Trophoblast cell (in vitro differentiated cells and primary cell): ENCODE results near the gene NFIB.

Experiments
- DNase-seq, 2 donors: peaks; one replicate each; pipeline ENCODE4 v3.0.0-alpha.2; 2016
- H2AFZ ChIP-seq: 2 replicates; pipeline ENCODE4 v1.6.1; 2013; ENCODE audit warnings: low read length, moderate library complexity, mild to moderate bottlenecking; ENCODE audit not compliant: insufficient read depth, poor library complexity
- H2AK5ac ChIP-seq: 2 replicates; pipeline ENCODE4 v1.6.1; 2013; ENCODE audit warnings: mild to moderate bottlenecking, low read length
- H2BK120ac ChIP-seq: 2 replicates; pipeline ENCODE4 v1.6.1; 2013; ENCODE audit warnings: low read length, mild to moderate bottlenecking, moderate library complexity; ENCODE audit not compliant: insufficient read depth, poor library complexity
- H2BK12ac ChIP-seq: 2 replicates; pipeline ENCODE4 v1.6.1; 2013; ENCODE audit warnings: mild to moderate bottlenecking, low read length, moderate library complexity
- H2BK5ac ChIP-seq: 2 replicates; pipeline ENCODE4 v1.6.1; 2013; ENCODE audit warnings: low read length, low read depth, moderate library complexity, mild to moderate bottlenecking; ENCODE audit not compliant: poor library complexity
- H3K14ac ChIP-seq: 2 replicates; pipeline ENCODE4 v1.6.1; 2013; ENCODE audit warnings: mild to moderate bottlenecking, low read length
- H3K18ac ChIP-seq: 2 replicates; pipeline ENCODE4 v1.6.1; 2013; ENCODE audit warnings: mild to moderate bottlenecking, low read length
- H3K23ac ChIP-seq: 2 replicates; pipeline ENCODE4 v1.6.1; 2013; ENCODE audit warnings: low read length
- H3K27ac ChIP-seq: 2 replicates; pipeline ENCODE4 v1.5.1; 2013; ENCODE audit warnings: low read depth, mild to moderate bottlenecking, inconsistent platforms, low read length, moderate library complexity
- H3K27me3 ChIP-seq: 2 replicates; pipeline ENCODE4 v1.6.1; 2013; ENCODE audit warnings: inconsistent platforms, mild to moderate bottlenecking, low read length, moderate library complexity; ENCODE audit not compliant: insufficient read depth
- H3K36me3 ChIP-seq, 2 experiments: 1 replicate in 1 of 2; 2 replicates in 1 of 2; pipeline ENCODE4 v1.6.1; 2013; ENCODE audit warnings: low read length in 2 of 2, mild to moderate bottlenecking in 2 of 2, moderate library complexity in 1 of 2; ENCODE audit not compliant: insufficient read depth in 2 of 2, control insufficient read depth in 1 of 2
- H3K4ac ChIP-seq: 2 replicates; pipeline ENCODE4 v1.6.1; 2013; ENCODE audit warnings: low read depth, mild to moderate bottlenecking, low read length, moderate library complexity
- H3K4me1 ChIP-seq, 2 experiments: 1 replicate in 1 of 2; 2 replicates in 1 of 2; pipeline ENCODE4 v1.6.1; 2013; ENCODE audit warnings: low read length in 2 of 2, mild to moderate bottlenecking in 2 of 2, moderate library complexity in 1 of 2; ENCODE audit not compliant: insufficient read depth in 2 of 2, control insufficient read depth in 1 of 2
- H3K4me2 ChIP-seq: 2 replicates; pipeline ENCODE4 v1.6.1; 2013; ENCODE audit warnings: inconsistent platforms, mild to moderate bottlenecking, low read length, moderate library complexity
- H3K4me3 ChIP-seq: 2 replicates; pipeline ENCODE4 v1.5.1; 2013; ENCODE audit warnings: mild to moderate bottlenecking, low read depth, low read length, inconsistent platforms
- H3K79me1 ChIP-seq: one replicate; pipeline ENCODE4 v1.6.1; 2013; ENCODE audit warnings: low read length
- H3K79me2 ChIP-seq: 2 replicates; pipeline ENCODE4 v1.6.1; 2013; ENCODE audit warnings: low read length, mild to moderate bottlenecking; ENCODE audit not compliant: control insufficient read depth, insufficient read depth, poor library complexity
- H3K9ac ChIP-seq: 2 replicates; pipeline ENCODE4 v1.6.1; 2013; ENCODE audit warnings: mild to moderate bottlenecking, low read length
- H3K9me3 ChIP-seq: 2 replicates; pipeline ENCODE4 v1.6.1; 2013; ENCODE audit warnings: low read depth, mild to moderate bottlenecking, control low read depth, inconsistent platforms, low read length; ENCODE audit not compliant: insufficient read depth
- H4K12ac ChIP-seq: 2 replicates; pipeline ENCODE4 v1.6.1; 2013; ENCODE audit warnings: low read depth, mild to moderate bottlenecking, low read length, moderate library complexity
- H4K8ac ChIP-seq: 2 replicates; pipeline ENCODE4 v1.6.1; 2013; ENCODE audit warnings: low read depth, mild to moderate bottlenecking, low read length, moderate library complexity
- H4K91ac ChIP-seq: one replicate; pipeline ENCODE4 v1.6.1; 2013; ENCODE audit warnings: low read depth, mild to moderate bottlenecking, low read length, moderate library complexity
- WGBS: extraction: QIAGEN DNeasy Blood & Tissue Kit; methylation state at CpG from one replicate; pipeline ENCODE4 v1.1.7; 2013; ENCODE audit warnings: missing lambda C conversion rate; ENCODE audit not compliant: insufficient read length, insufficient coverage; ENCODE audit errors: extremely low coverage; 5-methylcytosine and 5-hydroxymethylcytosine counted together

The NFIB gene

GRCh38 chr9:14151451-14151850 is 162.5 kb downstream of the NFIB start:
- H3K4ac ChIP-seq, result no peak overlapping the region
- no peak overlapping the region for H4K8ac ChIP-seq
- no peaks in the 10 kb centered on the region for H3K79me2 ChIP-seq
- H4K12ac ChIP-seq, result no peak overlapping the region
- no CpG with 5 or more reads among the region's 3 CpGs for WGBS
- no peak overlapping the region for H2BK5ac ChIP-seq
- no peak for DNase-seq
- no peaks in the 10 kb centered on the region for H3K9me3 ChIP-seq
- no peak overlapping the region for H3K18ac ChIP-seq
- H3K27ac ChIP-seq, result no peak overlapping the region
- no peak overlapping the region for H2BK12ac ChIP-seq
- no peak overlapping the region for H4K91ac ChIP-seq
- no peak overlapping the region for H2BK120ac ChIP-seq
- no peaks in the 10 kb centered on the region for H3K4me1 ChIP-seq
- H3K36me3 ChIP-seq, result no peaks in the 10 kb centered on the region
- H2AFZ ChIP-seq, result no peak overlapping the region
- no peak overlapping the region for H3K4me2 ChIP-seq
- no peak overlapping the region for H3K23ac ChIP-seq
- no peak overlapping the region for H3K9ac ChIP-seq
- H3K4me3 ChIP-seq, result no peak overlapping the region
- H3K27me3 ChIP-seq, result no peaks in the 10 kb centered on the region
- no peak overlapping the region for H2AK5ac ChIP-seq
- no peak overlapping the region for H3K14ac ChIP-seq
- H3K79me1 ChIP-seq, result no peaks in the 10 kb centered on the region

DNA sequence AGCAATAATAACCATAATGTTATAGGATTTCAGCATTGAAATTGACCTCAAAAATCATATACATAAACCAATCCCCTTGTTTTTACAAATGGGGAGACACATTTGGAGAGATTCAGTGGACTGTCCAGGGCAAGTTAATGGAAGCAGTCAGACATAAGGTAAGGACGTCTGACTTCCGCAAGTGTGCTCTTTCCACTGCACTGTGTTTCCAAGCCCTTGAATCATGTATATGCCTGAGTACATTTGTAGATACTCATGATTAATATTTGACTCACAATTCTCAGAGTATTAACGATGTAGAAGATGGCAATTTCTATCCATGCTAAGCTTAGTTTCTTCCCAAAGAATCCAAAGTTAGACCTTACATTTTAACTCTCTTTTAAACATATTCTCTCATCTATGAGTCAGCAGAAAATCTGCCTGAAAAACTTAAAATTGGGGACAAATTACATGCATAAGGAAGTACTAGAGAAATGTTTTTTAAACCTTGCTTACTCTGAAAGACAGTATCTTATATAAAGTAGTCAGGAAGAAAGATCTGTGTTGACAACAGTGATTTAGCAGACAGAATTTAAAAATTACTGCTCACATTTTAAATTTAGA is 165.3 kb downstream of the NFIB start:
- Histone ChIP-seq H3K4ac (no peak overlapping the region), H4K12ac (no peak overlapping the region), H3K14ac (no peak overlapping the region), H3K4me3 (no peak overlapping the region), H3K4me1 (no peaks in the 10 kb centered on the region), H3K4me2 (no peak overlapping the region), H3K79me1 (no peaks in the 10 kb centered on the region), H2BK120ac (no peak overlapping the region), H3K27ac (no peak overlapping the region), H4K8ac (no peak overlapping the region), H3K23ac (no peak overlapping the region), H3K27me3 (no peaks in the 10 kb centered on the region), H3K18ac (no peak overlapping the region), H2BK5ac (no peak overlapping the region), H4K91ac (no peak overlapping the region), H3K36me3 (no peaks in the 10 kb centered on the region), H3K9ac (no peak overlapping the region), H2AFZ (no peak overlapping the region), H2BK12ac (no peak overlapping the region), H3K79me2 (no peaks in the 10 kb centered on the region), H2AK5ac (no peak overlapping the region), H3K9me3 (no peaks in the 10 kb centered on the region)
- no CpG with 5 or more reads among the region's 3 CpGs for WGBS
- no peak for DNase-seq

DNA sequence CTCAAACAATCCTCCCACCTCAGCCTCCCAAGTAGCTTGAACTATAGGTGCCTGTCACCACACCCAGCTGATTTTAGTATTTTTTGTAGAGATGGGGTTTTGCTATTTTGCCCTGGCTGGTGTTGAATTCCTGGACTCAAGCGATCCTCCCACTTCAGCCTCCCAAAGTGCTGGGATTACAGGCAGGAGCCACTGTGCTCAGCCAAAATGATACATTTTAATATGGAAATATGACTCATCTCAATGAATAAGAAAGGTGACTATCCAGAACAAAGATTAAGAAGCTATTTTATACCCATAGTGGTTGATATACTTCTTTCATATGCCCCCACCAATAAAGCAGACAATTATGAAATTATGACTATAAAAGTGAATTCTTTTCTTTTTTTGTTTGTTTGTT is 166.2 kb downstream of the NFIB start:
- Histone ChIP-seq H3K36me3 (no peaks in the 10 kb centered on the region), H4K91ac (no peak overlapping the region), H4K12ac (no peak overlapping the region), H2BK12ac (no peak overlapping the region), H3K18ac (no peak overlapping the region), H3K4me1 (no peaks in the 10 kb centered on the region), H3K9ac (no peak overlapping the region), H3K27ac (no peak overlapping the region), H3K9me3 (no peaks in the 10 kb centered on the region), H4K8ac (no peak overlapping the region), H3K4ac (no peak overlapping the region), H3K27me3 (no peaks in the 10 kb centered on the region), H3K79me2 (no peaks in the 10 kb centered on the region), H2AFZ (no peak overlapping the region), H2BK5ac (no peak overlapping the region), H2AK5ac (no peak overlapping the region), H2BK120ac (no peak overlapping the region), H3K14ac (no peak overlapping the region), H3K79me1 (no peaks in the 10 kb centered on the region), H3K4me2 (no peak overlapping the region), H3K23ac (no peak overlapping the region), H3K4me3 (no peak overlapping the region)
- DNase-seq, result no peak
- WGBS, result no CpG with 5 or more reads among the region's 1 CpG

GRCh38 chr9:14146201-14146874 is 167.6 kb downstream of the NFIB start:
- Histone ChIP-seq H2BK5ac (no peak overlapping the region), H3K4ac (no peak overlapping the region), H2BK120ac (no peak overlapping the region), H4K91ac (no peak overlapping the region), H3K9ac (no peak overlapping the region), H3K36me3 (no peaks in the 10 kb centered on the region), H3K18ac (no peak overlapping the region), H3K4me1 (no peaks in the 10 kb centered on the region), H3K27me3 (no peaks in the 10 kb centered on the region), H3K4me3 (no peak overlapping the region), H4K12ac (no peak overlapping the region), H2AK5ac (no peak overlapping the region), H3K9me3 (no peaks in the 10 kb centered on the region), H3K4me2 (no peak overlapping the region), H4K8ac (no peak overlapping the region), H3K79me1 (no peaks in the 10 kb centered on the region), H2BK12ac (no peak overlapping the region), H3K27ac (no peak overlapping the region), H2AFZ (no peak overlapping the region), H3K79me2 (no peaks in the 10 kb centered on the region), H3K14ac (no peak overlapping the region), H3K23ac (no peak overlapping the region)
- DNase-seq, result no peak
- WGBS, result no CpG with 5 or more reads among the region's 8 CpGs
